ENCODE measurements around the gene ST6GALNAC2.

Gene ST6GALNAC2

GRCh38 chr17:76537578-76538280 is 47.9 kb downstream of the ST6GALNAC2 start, which contains the start of gene CYGB:
TSS of gene CYGB (minus strand) at chr17:76537709. CDS start at chr17:76537542, 167 bp downstream.
- Histone ChIP-seq H3K79me2 (ENCODE audit: insufficient read depth, low read depth) (no peaks in the 10 kb centered on the region), H3K4me2 (no peak within 1 kb of the TSS), H3K4me3 (IDR thresholded peaks at IDR 0.05; ENCODE audit: insufficient read depth, low read depth, low read length) (no peak within 1 kb of the TSS), H4K20me1 (ENCODE audit: insufficient read depth) (no peaks in the 10 kb centered on the region), H3K27me3 (ENCODE audit: insufficient read depth, low read depth) (peaks cover 27% of the 10 kb centered on the region; the same call in 1 of the 2 replicates), H2AFZ (ENCODE audit: low read depth) (no peak within 1 kb of the TSS), H3K27ac (no peak within 1 kb of the TSS), H3K36me3 (ENCODE audit: insufficient read depth) (no peaks in the 10 kb centered on the region), H3K4me1 (ENCODE audit: low read depth, poor library complexity, severe bottlenecking) (no peaks in the 10 kb centered on the region), H3K9ac (no peak within 1 kb of the TSS)
- TF ChIP-seq CTCF (conservative IDR thresholded peaks at IDR 0.05; ENCODE audit: low read depth, low read length), result no peak

GRCh38 chr17:76537288-76537577 is 48.4 kb downstream of the ST6GALNAC2 start:
- no peak overlapping the region for H3K9ac ChIP-seq
- TF ChIP-seq CTCF (conservative IDR thresholded peaks at IDR 0.05; ENCODE audit: low read depth, low read length), result no peak
- H3K79me2 ChIP-seq (ENCODE audit: insufficient read depth, low read depth), result no peaks in the 10 kb centered on the region
- H3K27ac ChIP-seq, result no peak overlapping the region
- no peak overlapping the region for H3K4me2 ChIP-seq
- no peaks in the 10 kb centered on the region for H3K36me3 ChIP-seq (ENCODE audit: insufficient read depth)
- no peaks in the 10 kb centered on the region for H4K20me1 ChIP-seq (ENCODE audit: insufficient read depth)
- H3K4me3 ChIP-seq (IDR thresholded peaks at IDR 0.05; ENCODE audit: insufficient read depth, low read depth, low read length), result no peak overlapping the region
- H3K27me3 ChIP-seq (ENCODE audit: insufficient read depth, low read depth), result peaks cover 23% of the 10 kb centered on the region; the same call in 1 of the 2 replicates
- H3K4me1 ChIP-seq (ENCODE audit: low read depth, poor library complexity, severe bottlenecking), result no peaks in the 10 kb centered on the region
- H2AFZ ChIP-seq (ENCODE audit: low read depth), result no peak overlapping the region

- TF ChIP-seq CTCF (conservative IDR thresholded peaks at IDR 0.05; ENCODE audit: low read depth, low read length), result no peak
- no peak overlapping the region for H3K4me2 ChIP-seq
- no peak overlapping the region for H2AFZ ChIP-seq (ENCODE audit: low read depth)
- H3K9ac ChIP-seq, result no peak overlapping the region
- no peaks in the 10 kb centered on the region for H4K20me1 ChIP-seq (ENCODE audit: insufficient read depth)
- H3K79me2 ChIP-seq (ENCODE audit: insufficient read depth, low read depth), result no peaks in the 10 kb centered on the region
- no peak overlapping the region for H3K27ac ChIP-seq
- no peaks in the 10 kb centered on the region for H3K36me3 ChIP-seq (ENCODE audit: insufficient read depth)
- H3K4me1 ChIP-seq (ENCODE audit: low read depth, poor library complexity, severe bottlenecking), result no peaks in the 10 kb centered on the region
- no peak overlapping the region for H3K4me3 ChIP-seq (IDR thresholded peaks at IDR 0.05; ENCODE audit: insufficient read depth, low read depth, low read length)
- H3K27me3 ChIP-seq (ENCODE audit: insufficient read depth, low read depth), result peaks cover 27% of the 10 kb centered on the region; the same call in 1 of the 2 replicates
Observed at GRCh38 chr17:76536511-76537287, 49.0 kb downstream of the ST6GALNAC2 start.

GRCh38 chr17:76535788-76536510 is 49.7 kb downstream of the ST6GALNAC2 start:
- no peak for TF ChIP-seq CTCF (conservative IDR thresholded peaks at IDR 0.05; ENCODE audit: low read depth, low read length)
- Histone ChIP-seq H3K36me3 (ENCODE audit: insufficient read depth) (no peaks in the 10 kb centered on the region), H4K20me1 (ENCODE audit: insufficient read depth) (no peaks in the 10 kb centered on the region), H3K9ac (no peak overlapping the region), H3K4me2 (no peak overlapping the region), H2AFZ (ENCODE audit: low read depth) (no peak overlapping the region), H3K4me1 (ENCODE audit: low read depth, poor library complexity, severe bottlenecking) (no peaks in the 10 kb centered on the region), H3K27ac (no peak overlapping the region), H3K27me3 (ENCODE audit: insufficient read depth, low read depth) (peaks cover 27% of the 10 kb centered on the region; the same call in 1 of the 2 replicates), H3K79me2 (ENCODE audit: insufficient read depth, low read depth) (no peaks in the 10 kb centered on the region), H3K4me3 (IDR thresholded peaks at IDR 0.05; ENCODE audit: insufficient read depth, low read depth, low read length) (no peak overlapping the region)
